Right atrium auricular region (tissue), 2 donors: Measurements from ENCODE around the gene ROGDI. TPM values are rescaled to one million over a fixed set of nuclear protein-coding genes. Genes with fewer than 3 reads are reported as not detected.

ENCODE experiments used
- DNase-seq: peaks from one replicate; pipeline ENCODE4 v3.0.0-alpha.2; 2019; ENCODE audit warnings: low spot score
- H3K27ac ChIP-seq, 2 donors: fragments of 200-600 bp; sonication (generic); 1 replicate in 1 of 2; 2 replicates in 1 of 2; pipeline ENCODE4 v1.5.1; 2016 to 2019
- H3K27me3 ChIP-seq, 2 donors: fragments of 200-600 bp; sonication (generic); one replicate each; pipeline versions ENCODE4 v1.5.1 to v1.6.0; 2017 to 2019
- H3K36me3 ChIP-seq: fragments of 200-600 bp; sonication (generic); one replicate; pipeline ENCODE4 v1.5.1; 2016
- H3K4me1 ChIP-seq, 2 donors: fragments of 200-600 bp; sonication (generic); one replicate each; pipeline versions ENCODE4 v1.5.1 to v1.6.0; 2017 to 2019
- H3K4me3 ChIP-seq, 2 donors: fragments of 200-600 bp; sonication (generic); 1 replicate in 1 of 2; 2 replicates in 1 of 2; pipeline ENCODE4 v1.5.1; 2017 to 2019; ENCODE audit warnings: mild to moderate bottlenecking in 1 of 2, moderate library complexity in 1 of 2
- H3K9me3 ChIP-seq, 2 donors: fragments of 200-600 bp; sonication (generic); one replicate each; pipeline ENCODE4 v1.5.1; 2019
- CTCF ChIP-seq, 2 donors: fragments of 200-600 bp; sonication (generic); IDR thresholded peaks; one replicate each; pipeline ENCODE4 v1.5.1; 2019; ENCODE audit warnings: antibody characterized with exemption in 2 of 2
- total RNA-seq, 2 donors: library from RNA; depleted of rRNA; stranded (reverse); fragments of >200 nt; gene quantifications; one replicate each; pipeline ENCODE4 v1.1.0, GENCODE V29; 2016

ROGDI gene
- total RNA-seq, 2 donors from 2014 or later = 50.0 to 65.6 TPM

DNA sequence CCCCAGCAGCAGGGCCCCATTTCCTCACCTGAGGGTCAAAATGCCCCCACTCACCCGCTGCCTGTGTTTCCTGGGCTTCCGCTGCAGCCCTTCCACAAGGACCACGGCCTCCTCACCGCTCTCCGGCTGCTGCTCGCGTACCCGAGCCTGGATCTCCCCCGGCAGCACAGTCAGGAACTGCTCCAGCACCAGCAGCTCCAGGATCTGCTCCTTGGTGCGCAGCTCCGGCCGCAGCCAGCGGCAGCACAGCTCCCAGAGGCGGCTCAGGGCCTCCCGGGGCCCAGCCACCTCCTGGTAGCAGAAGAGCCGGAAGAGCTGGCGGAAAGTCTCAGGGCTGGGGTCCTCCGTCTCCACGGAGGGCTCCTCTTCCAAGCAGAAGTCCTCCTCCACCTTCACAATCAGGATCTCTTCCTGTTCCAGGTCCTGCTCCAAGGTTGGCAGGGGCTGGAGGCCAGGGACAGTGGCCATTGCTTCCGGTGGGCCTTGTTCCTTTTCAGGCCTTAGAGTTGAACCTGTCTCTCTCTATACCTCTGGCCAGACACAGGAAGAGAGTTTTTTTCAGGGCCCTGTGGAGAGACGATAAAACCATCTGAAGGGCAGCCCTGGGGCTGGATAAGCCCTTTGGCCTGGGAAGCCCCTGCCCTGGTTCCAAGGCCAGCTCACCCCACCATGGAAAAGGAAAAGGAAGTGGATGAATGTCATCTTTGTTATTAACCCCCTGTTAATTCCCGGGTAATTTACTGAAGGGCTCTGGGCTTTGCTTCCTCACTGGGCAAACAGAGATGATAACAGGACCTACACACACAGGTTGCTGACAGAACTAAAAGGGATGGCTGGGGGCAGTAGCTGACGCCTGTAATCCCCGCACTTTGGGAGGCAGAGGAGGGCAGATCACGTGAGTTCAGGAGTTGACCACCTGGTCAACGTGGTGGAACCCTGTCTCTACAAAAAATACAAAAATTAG, 36.6 kb downstream of the ROGDI start:
- peaks cover 27% of the 10 kb centered on the region for H3K36me3 ChIP-seq
- H3K27me3 ChIP-seq = no peaks in the 10 kb centered on the region
- peak overlapping the region; percentile 88 to 100 for H3K4me3 ChIP-seq
- H3K27ac ChIP-seq = peak overlapping the region in 1 of 2 donors; percentile 86
- no peaks in the 10 kb centered on the region for H3K9me3 ChIP-seq
- H3K4me1 ChIP-seq = peaks cover 0 to 31% of the 10 kb centered on the region in 2 donors
- no peak for DNase-seq
- TF ChIP-seq CTCF (IDR thresholded peaks at IDR 0.05) = no peak

GRCh38 chr16:4763791-4764190, 38.6 kb downstream of the ROGDI start:
- H3K27ac ChIP-seq = no peak overlapping the region
- peaks cover 46% of the 10 kb centered on the region for H3K36me3 ChIP-seq
- no peak for DNase-seq

DNA sequence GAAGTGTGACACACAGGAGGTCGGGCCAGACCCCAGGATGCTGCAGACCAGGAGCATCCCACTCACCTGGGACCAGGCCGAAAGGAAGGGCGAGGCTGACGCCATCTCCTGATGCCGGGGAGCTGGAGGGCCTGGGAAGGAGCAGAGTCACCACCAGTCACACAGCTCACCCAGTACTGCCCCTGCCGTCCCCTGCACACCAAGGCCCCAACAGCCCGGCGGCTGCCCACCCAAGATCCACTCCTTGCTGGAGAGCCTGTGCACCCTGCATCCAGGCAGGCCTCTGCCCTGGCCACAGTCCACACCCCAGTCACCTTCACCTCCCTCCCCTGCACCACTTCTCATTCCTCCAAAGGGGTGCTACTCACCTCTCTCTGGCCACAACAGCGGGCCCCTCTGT, 40.2 kb downstream of the ROGDI start:
- TF ChIP-seq CTCF (IDR thresholded peaks at IDR 0.05) = no peak
- peaks cover 59% of the 10 kb centered on the region for H3K36me3 ChIP-seq
- H3K4me3 ChIP-seq = no peak overlapping the region
- no peak overlapping the region for H3K27ac ChIP-seq
- peaks cover 0 to 20% of the 10 kb centered on the region in 2 donors for H3K4me1 ChIP-seq
- DNase-seq = no peak
- H3K9me3 ChIP-seq = no peaks in the 10 kb centered on the region
- H3K27me3 ChIP-seq = no peaks in the 10 kb centered on the region

More at GRCh38 chr16:4763791-4764190, 38.6 kb downstream of the ROGDI start:
- Histone ChIP-seq H3K4me3 (no peak overlapping the region), H3K9me3 (no peaks in the 10 kb centered on the region), H3K27me3 (no peaks in the 10 kb centered on the region), H3K4me1 (peaks cover 0 to 31% of the 10 kb centered on the region in 2 donors)
- no peak for TF ChIP-seq CTCF (IDR thresholded peaks at IDR 0.05)

- H3K4me3 ChIP-seq = no peak overlapping the region
- H3K4me1 ChIP-seq = peaks cover 0 to 7% of the 10 kb centered on the region in 2 donors
- no peaks in the 10 kb centered on the region for H3K27me3 ChIP-seq
- no peak overlapping the region for H3K27ac ChIP-seq
- no peaks in the 10 kb centered on the region for H3K9me3 ChIP-seq
- TF ChIP-seq CTCF (IDR thresholded peaks at IDR 0.05) = no peak
- peaks cover 72% of the 10 kb centered on the region for H3K36me3 ChIP-seq
- DNase-seq = no peak
Observed at GRCh38 chr16:4760221-4760910, 42.1 kb downstream of the ROGDI start.

DNA sequence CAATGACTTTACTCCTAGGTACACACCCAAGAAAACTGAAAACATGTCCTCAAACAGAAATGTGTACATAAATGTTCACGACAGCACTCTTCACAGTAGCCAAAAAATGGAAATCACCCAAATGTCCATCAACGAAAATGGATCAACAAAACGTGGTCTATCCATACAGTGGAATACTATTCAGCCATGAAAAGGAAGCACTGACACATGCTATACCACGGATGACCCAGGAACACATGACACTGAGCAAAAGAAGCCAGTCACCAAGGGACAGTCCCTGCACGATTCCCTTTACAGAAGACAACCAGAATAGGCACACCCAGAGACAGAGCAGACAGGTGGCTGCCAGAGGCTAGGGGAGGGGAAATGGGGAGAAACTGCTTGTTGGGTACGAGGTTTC, 46.7 kb downstream of the ROGDI start:
- Histone ChIP-seq H3K4me1 (no peaks in the 10 kb centered on the region), H3K27ac (no peak overlapping the region), H3K4me3 (no peak overlapping the region), H3K36me3 (peaks cover 89% of the 10 kb centered on the region), H3K27me3 (no peaks in the 10 kb centered on the region), H3K9me3 (peaks cover 0 to 3% of the 10 kb centered on the region in 2 donors)
- no peak for DNase-seq
- no peak for TF ChIP-seq CTCF (IDR thresholded peaks at IDR 0.05)
